WTC11 (cell line): Measurements from ENCODE around the gene BMP7. TPM values are rescaled to one million over a fixed set of nuclear protein-coding genes. Genes with fewer than 3 reads are reported as not detected.

Experiments
- ATAC-seq: fragments of 200-7000 bp; cut with Tn5 transposase; 2 replicates; pipeline ENCODE4 v1.10.0; 2021; ENCODE audit warnings: mild to moderate bottlenecking, moderate library complexity
- CTCF ChIA-PET: fragments of 300-600 bp; sonication (Branson Sonifier 250); formaldehyde crosslinking; loops from one replicate; lab custom pipeline; 2021; ENCODE audit warnings: antibody characterized with exemption; lab: Charles Lee
- POLR2A ChIA-PET: fragments of 350-600 bp; sonication (Branson Sonifier 250); formaldehyde crosslinking; loops from one replicate; lab custom pipeline; 2021; ENCODE audit warnings: antibody characterized with exemption; lab: Charles Lee
- DNase-seq: peaks from one replicate; pipeline ENCODE4 v3.0.0; 2021; ENCODE audit warnings: low spot score
- H3K27ac Mint-ChIP-seq: 2 replicates; pipeline ENCODE4 v1.8.0; 2021; ENCODE audit warnings: mixed read lengths
- H3K27me3 Mint-ChIP-seq: 2 replicates; pipeline ENCODE4 v1.8.0; 2021; ENCODE audit warnings: low read depth, mild to moderate bottlenecking, moderate library complexity, mixed read lengths
- H3K36me3 Mint-ChIP-seq: 2 replicates; pipeline ENCODE4 v1.8.0; 2021; ENCODE audit warnings: mixed read lengths
- H3K4me1 Mint-ChIP-seq: 2 replicates; pipeline ENCODE4 v1.8.0; 2022; ENCODE audit warnings: mixed read lengths
- H3K4me3 Mint-ChIP-seq: 2 replicates; pipeline ENCODE4 v1.8.0; 2021; ENCODE audit warnings: mild to moderate bottlenecking, moderate library complexity, mixed read lengths
- H3K9me3 Mint-ChIP-seq: 2 replicates; pipeline ENCODE4 v1.8.0; 2021; ENCODE audit warnings: mixed read lengths
- ATF1 ChIP-seq: sonication (generic); formaldehyde crosslinking; IDR thresholded peaks from 2 replicates; pipeline ENCODE4 v1.8.1; 2023; ENCODE audit warnings: mild to moderate bottlenecking, moderate library complexity, missing genetic modification reagents
- ATF3 ChIP-seq: sonication (generic); formaldehyde crosslinking; conservative IDR thresholded peaks from 2 replicates; pipeline ENCODE4 v1.8.1; 2022; ENCODE audit warnings: mild to moderate bottlenecking, missing genetic modification reagents
- CDX4 ChIP-seq: fragments of 250-450 bp; sonication (Bioruptor Pico); IDR thresholded peaks from 2 replicates; pipeline ENCODE4 v1.9.0; 2021; ENCODE audit warnings: moderate library complexity, mild to moderate bottlenecking, inconsistent platforms, borderline replicate concordance
- EMX1 ChIP-seq: fragments of 250-450 bp; sonication (Bioruptor Pico); IDR thresholded peaks from 2 replicates; pipeline ENCODE4 v1.8.0; 2021; ENCODE audit warnings: mild to moderate bottlenecking
- FOXK1 ChIP-seq: sonication (generic); formaldehyde crosslinking; IDR thresholded peaks from 2 replicates; pipeline ENCODE4 v1.8.0; 2022; ENCODE audit warnings: mild to moderate bottlenecking, moderate library complexity, missing genetic modification reagents
- GTF2I ChIP-seq: fragments of 250-450 bp; sonication (Bioruptor Pico); conservative IDR thresholded peaks from 2 replicates; pipeline ENCODE4 v1.4.0; 2021; ENCODE audit warnings: mild to moderate bottlenecking
- HMGXB4 ChIP-seq: sonication (generic); formaldehyde crosslinking; IDR thresholded peaks from 2 replicates; pipeline ENCODE4 v1.8.1; 2023; ENCODE audit warnings: mild to moderate bottlenecking, moderate library complexity, missing genetic modification reagents
- MAX ChIP-seq: sonication (generic); formaldehyde crosslinking; IDR thresholded peaks from 2 replicates; pipeline ENCODE4 v1.8.0; 2022; ENCODE audit warnings: mild to moderate bottlenecking, missing genetic modification reagents
- NFATC4 ChIP-seq: fragments of 250-450 bp; sonication (Bioruptor Pico); IDR thresholded peaks from 2 replicates; pipeline ENCODE4 v1.9.0; 2021; ENCODE audit warnings: mild to moderate bottlenecking
- NFYB ChIP-seq: sonication (generic); formaldehyde crosslinking; conservative IDR thresholded peaks from 2 replicates; pipeline ENCODE4 v1.8.0; 2022; ENCODE audit warnings: low read depth, missing genetic modification reagents
- PRRX2 ChIP-seq: fragments of 250-450 bp; sonication (Bioruptor Pico); IDR thresholded peaks from 2 replicates; pipeline ENCODE4 v1.8.0; 2021; ENCODE audit warnings: mild to moderate bottlenecking
- RELA ChIP-seq: sonication (generic); formaldehyde crosslinking; IDR thresholded peaks from 2 replicates; pipeline ENCODE4 v1.8.1; 2022; ENCODE audit warnings: missing genetic modification reagents, mild to moderate bottlenecking, borderline replicate concordance
- SMAD4 ChIP-seq: sonication (generic); formaldehyde crosslinking; IDR thresholded peaks from 2 replicates; pipeline ENCODE4 v1.8.0; 2022; ENCODE audit warnings: mild to moderate bottlenecking, missing genetic modification reagents
- TCF7 ChIP-seq: sonication (generic); formaldehyde crosslinking; IDR thresholded peaks from 2 replicates; pipeline ENCODE4 v1.8.0; 2022; ENCODE audit warnings: mild to moderate bottlenecking, low read depth, missing genetic modification reagents, moderate library complexity
- TEAD1 ChIP-seq: sonication (generic); formaldehyde crosslinking; IDR thresholded peaks from 2 replicates; pipeline ENCODE4 v1.8.0; 2022; ENCODE audit warnings: mild to moderate bottlenecking, missing genetic modification reagents
- ZNF232 ChIP-seq: sonication (generic); formaldehyde crosslinking; IDR thresholded peaks from 2 replicates; pipeline ENCODE4 v1.8.0; 2022; ENCODE audit warnings: mild to moderate bottlenecking, missing genetic modification reagents
- ZNF263 ChIP-seq: sonication (generic); formaldehyde crosslinking; IDR thresholded peaks from 2 replicates; pipeline ENCODE4 v1.8.1; 2022; ENCODE audit warnings: low read depth, mild to moderate bottlenecking, moderate library complexity, missing genetic modification reagents
- ZNF423 ChIP-seq: fragments of 250-450 bp; sonication (Bioruptor Pico); IDR thresholded peaks from 2 replicates; pipeline ENCODE4 v2.1.2; 2022; ENCODE audit warnings: mild to moderate bottlenecking, moderate library complexity
- total RNA-seq: library from RNA; stranded (reverse); gene quantifications from 3 replicates; pipeline ENCODE4 v1.2.3, GENCODE V29; 2021
- TF ChIP-seq, protein P1 (sequence below): fragments of 250-450 bp; sonication (Bioruptor Pico); IDR thresholded peaks from 2 replicates; pipeline ENCODE4 v1.8.0; 2021; ENCODE audit warnings: mild to moderate bottlenecking
- TF ChIP-seq, protein P2 (sequence below): fragments of 250-450 bp; sonication (Bioruptor Pico); IDR thresholded peaks from 2 replicates; pipeline ENCODE4 v2.1.2; 2022; ENCODE audit warnings: mild to moderate bottlenecking, moderate library complexity
- TF ChIP-seq, protein P3 (sequence below): sonication (generic); formaldehyde crosslinking; IDR thresholded peaks from 2 replicates; pipeline ENCODE4 v1.8.0; 2023; ENCODE audit warnings: missing genetic modification reagents
- TF ChIP-seq, protein P4 (sequence below): fragments of 200-600 bp; IDR thresholded peaks from 2 replicates; pipeline ENCODE4 v1.8.0; 2022; ENCODE audit warnings: antibody characterized with exemption

The BMP7 gene
- total RNA-seq, 1 experiment from 2014 or later, result 40.7 TPM

- no peak overlapping the region for H3K4me3 Mint-ChIP-seq
- ATAC-seq (no peak), DNase-seq (no peak)
- POLR2A ChIA-PET, result interaction anchor here (1.0 kb wide), 1 partner anchor 9 kb away, joined by 4 read pairs; no protein-coding TSS in a partner anchor
- peaks cover 54% of the 10 kb centered on the region for H3K4me1 Mint-ChIP-seq
- CTCF ChIA-PET, result interaction anchor here (0.5 to 1.3 kb wide), 5 partner anchors 8 to 162 kb away, joined by 3 to 4 read pairs (median 3); no protein-coding TSS in a partner anchor
- H3K9me3 Mint-ChIP-seq, result peaks cover 8% of the 10 kb centered on the region
- TF ChIP-seq RELA, result no peak
- no peak for TF ChIP-seq EMX1 (CRISPR knock-in tag)
- no peak for TF ChIP-seq HMGXB4 (CRISPR knock-in tag)
- no peak for TF ChIP-seq ATF3 (CRISPR knock-in tag)
- no peak for TF ChIP-seq ATF1
- no peak for TF ChIP-seq MAX (CRISPR knock-in tag)
- TF ChIP-seq TCF7 (CRISPR knock-in tag), result no peak
- no peak for TF ChIP-seq GTF2I (CRISPR knock-in tag)
- TF ChIP-seq, protein P1, sequence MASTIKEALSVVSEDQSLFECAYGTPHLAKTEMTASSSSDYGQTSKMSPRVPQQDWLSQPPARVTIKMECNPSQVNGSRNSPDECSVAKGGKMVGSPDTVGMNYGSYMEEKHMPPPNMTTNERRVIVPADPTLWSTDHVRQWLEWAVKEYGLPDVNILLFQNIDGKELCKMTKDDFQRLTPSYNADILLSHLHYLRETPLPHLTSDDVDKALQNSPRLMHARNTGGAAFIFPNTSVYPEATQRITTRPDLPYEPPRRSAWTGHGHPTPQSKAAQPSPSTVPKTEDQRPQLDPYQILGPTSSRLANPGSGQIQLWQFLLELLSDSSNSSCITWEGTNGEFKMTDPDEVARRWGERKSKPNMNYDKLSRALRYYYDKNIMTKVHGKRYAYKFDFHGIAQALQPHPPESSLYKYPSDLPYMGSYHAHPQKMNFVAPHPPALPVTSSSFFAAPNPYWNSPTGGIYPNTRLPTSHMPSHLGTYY (CRISPR knock-in tag), result no peak
- TF ChIP-seq, protein P2, sequence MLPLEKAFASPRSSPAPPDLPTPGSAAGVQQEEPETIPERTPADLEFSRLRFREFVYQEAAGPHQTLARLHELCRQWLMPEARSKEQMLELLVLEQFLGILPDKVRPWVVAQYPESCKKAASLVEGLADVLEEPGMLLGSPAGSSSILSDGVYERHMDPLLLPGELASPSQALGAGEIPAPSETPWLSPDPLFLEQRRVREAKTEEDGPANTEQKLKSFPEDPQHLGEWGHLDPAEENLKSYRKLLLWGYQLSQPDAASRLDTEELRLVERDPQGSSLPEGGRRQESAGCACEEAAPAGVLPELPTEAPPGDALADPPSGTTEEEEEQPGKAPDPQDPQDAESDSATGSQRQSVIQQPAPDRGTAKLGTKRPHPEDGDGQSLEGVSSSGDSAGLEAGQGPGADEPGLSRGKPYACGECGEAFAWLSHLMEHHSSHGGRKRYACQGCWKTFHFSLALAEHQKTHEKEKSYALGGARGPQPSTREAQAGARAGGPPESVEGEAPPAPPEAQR (CRISPR knock-in tag), result no peak
- TF ChIP-seq, protein P3, sequence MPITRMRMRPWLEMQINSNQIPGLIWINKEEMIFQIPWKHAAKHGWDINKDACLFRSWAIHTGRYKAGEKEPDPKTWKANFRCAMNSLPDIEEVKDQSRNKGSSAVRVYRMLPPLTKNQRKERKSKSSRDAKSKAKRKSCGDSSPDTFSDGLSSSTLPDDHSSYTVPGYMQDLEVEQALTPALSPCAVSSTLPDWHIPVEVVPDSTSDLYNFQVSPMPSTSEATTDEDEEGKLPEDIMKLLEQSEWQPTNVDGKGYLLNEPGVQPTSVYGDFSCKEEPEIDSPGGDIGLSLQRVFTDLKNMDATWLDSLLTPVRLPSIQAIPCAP (CRISPR knock-in tag), result no peak
- no peaks in the 10 kb centered on the region for H3K27me3 Mint-ChIP-seq
- H3K27ac Mint-ChIP-seq, result peak overlapping the region; percentile 63
- peaks cover 9% of the 10 kb centered on the region; the same call in 1 of the 2 replicates for H3K36me3 Mint-ChIP-seq
Measured at GRCh38 chr20:57252559-57253162, 13.8 kb downstream of the BMP7 start.

DNA sequence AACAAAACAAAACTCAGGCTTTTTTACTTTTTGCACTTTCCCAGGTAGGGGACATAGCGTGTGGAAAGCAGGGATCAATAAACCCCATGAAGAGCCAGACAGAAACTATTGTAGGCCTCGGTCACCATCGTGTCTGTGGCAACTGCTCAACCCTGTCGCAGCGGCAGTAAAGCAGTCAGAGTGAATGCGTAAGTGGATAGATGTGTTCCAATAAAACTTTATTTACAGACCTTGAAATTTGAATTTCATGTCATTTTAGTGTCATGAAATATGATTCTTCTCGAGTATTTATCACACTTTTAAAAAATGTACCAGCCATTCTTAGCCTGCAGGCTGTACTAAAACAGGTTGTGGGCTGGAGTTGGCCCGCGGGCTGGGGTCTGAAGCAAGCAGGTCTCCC, 14.5 kb downstream of the BMP7 start:
- TF ChIP-seq ATF3 (CRISPR knock-in tag) (no peak), NFYB (CRISPR knock-in tag) (no peak), NFATC4 (CRISPR knock-in tag) (no peak), CDX4 (CRISPR knock-in tag) (no peak), TEAD1 (CRISPR knock-in tag) (no peak), ZNF232 (CRISPR knock-in tag) (no peak), PRRX2 (CRISPR knock-in tag) (no peak), ZNF423 (CRISPR knock-in tag) (no peak), ZNF263 (CRISPR knock-in tag) (no peak), SMAD4 (CRISPR knock-in tag) (no peak), GTF2I (CRISPR knock-in tag) (no peak), EMX1 (CRISPR knock-in tag) (no peak), FOXK1 (CRISPR knock-in tag) (no peak)
- TF ChIP-seq, protein P4, sequence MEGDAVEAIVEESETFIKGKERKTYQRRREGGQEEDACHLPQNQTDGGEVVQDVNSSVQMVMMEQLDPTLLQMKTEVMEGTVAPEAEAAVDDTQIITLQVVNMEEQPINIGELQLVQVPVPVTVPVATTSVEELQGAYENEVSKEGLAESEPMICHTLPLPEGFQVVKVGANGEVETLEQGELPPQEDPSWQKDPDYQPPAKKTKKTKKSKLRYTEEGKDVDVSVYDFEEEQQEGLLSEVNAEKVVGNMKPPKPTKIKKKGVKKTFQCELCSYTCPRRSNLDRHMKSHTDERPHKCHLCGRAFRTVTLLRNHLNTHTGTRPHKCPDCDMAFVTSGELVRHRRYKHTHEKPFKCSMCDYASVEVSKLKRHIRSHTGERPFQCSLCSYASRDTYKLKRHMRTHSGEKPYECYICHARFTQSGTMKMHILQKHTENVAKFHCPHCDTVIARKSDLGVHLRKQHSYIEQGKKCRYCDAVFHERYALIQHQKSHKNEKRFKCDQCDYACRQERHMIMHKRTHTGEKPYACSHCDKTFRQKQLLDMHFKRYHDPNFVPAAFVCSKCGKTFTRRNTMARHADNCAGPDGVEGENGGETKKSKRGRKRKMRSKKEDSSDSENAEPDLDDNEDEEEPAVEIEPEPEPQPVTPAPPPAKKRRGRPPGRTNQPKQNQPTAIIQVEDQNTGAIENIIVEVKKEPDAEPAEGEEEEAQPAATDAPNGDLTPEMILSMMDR, result no peak
- Mint-ChIP-seq H3K36me3 (peaks cover 9% of the 10 kb centered on the region; the same call in 1 of the 2 replicates), H3K4me3 (no peak overlapping the region), H3K27ac (peak overlapping the region; percentile 63), H3K4me1 (peaks cover 49% of the 10 kb centered on the region), H3K9me3 (peaks cover 8% of the 10 kb centered on the region), H3K27me3 (no peaks in the 10 kb centered on the region)
- ATAC-seq (no peak), DNase-seq (no peak)
- CTCF ChIA-PET, result interaction anchor here (0.5 to 1.3 kb wide), 4 partner anchors 28 to 162 kb away, joined by 3 to 4 read pairs (median 3); no protein-coding TSS in a partner anchor
- POLR2A ChIA-PET, result no interaction called here
